ENCODE measurements around the gene DNAH14.
"Not testable (repeated sequence)": the region's sequence is repeated elsewhere in the genome, so short reads cannot be mapped to it uniquely, and the experiment has no call there.

DNAH14 gene

DNA sequence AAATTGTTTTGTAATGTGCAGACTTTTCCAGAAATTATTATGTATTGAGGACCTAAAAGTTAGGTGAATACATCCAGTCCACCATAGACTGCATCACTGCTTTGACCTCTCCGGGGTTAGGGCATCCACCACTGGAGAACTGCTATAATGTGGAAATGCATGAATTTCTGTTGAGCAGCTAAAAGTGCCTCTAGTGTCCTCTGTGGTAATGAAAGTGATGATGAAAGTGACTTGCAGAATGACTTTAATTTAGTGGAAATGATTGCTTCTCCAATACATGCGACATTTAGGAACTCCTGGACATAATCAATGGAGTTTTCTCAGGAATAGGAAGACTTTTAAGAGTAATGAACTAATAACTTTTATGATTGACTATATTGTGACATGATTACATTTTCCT is 327.6 kb downstream of the DNAH14 start:
- DNase-seq (ENCODE audit: low spot score) = no peak

GRCh38 chr1:225258811-225259210 is 329.3 kb downstream of the DNAH14 start:
- no peak for DNase-seq (ENCODE audit: low spot score)

GRCh38 chr1:225259542-225259941 is 330.1 kb downstream of the DNAH14 start:
- no peak for DNase-seq (ENCODE audit: low spot score)

GRCh38 chr1:225260319-225260718 is 330.8 kb downstream of the DNAH14 start:
- no peak for DNase-seq (ENCODE audit: low spot score)

DNA sequence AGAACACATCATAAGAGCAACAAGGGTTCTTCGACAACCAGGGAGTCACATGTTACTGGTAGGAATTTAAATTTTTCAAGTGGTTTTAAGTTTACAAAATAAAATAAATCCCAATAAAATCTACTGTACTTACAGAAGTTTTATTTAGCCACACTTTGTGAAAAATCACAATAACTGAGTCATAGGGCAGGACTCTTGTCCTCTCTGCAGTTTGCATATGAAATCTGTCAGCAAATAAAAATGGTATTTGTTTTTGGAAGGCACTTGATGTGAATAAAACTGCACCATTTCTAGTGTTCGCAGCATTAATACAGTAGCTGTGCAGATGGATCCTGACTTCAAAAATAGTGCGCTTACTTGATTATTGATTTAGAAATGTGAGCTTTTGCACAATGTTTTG is 348.0 kb downstream of the DNAH14 start:
- no peak for DNase-seq (ENCODE audit: low spot score)

GRCh38 chr1:225280563-225280962 is 351.1 kb downstream of the DNAH14 start:
- DNase-seq (ENCODE audit: low spot score) = no peak

- DNase-seq (ENCODE audit: low spot score) = no peak
These were observed 360.8 kb downstream of the DNAH14 start for GRCh38 chr1:225290244-225290643.

DNA sequence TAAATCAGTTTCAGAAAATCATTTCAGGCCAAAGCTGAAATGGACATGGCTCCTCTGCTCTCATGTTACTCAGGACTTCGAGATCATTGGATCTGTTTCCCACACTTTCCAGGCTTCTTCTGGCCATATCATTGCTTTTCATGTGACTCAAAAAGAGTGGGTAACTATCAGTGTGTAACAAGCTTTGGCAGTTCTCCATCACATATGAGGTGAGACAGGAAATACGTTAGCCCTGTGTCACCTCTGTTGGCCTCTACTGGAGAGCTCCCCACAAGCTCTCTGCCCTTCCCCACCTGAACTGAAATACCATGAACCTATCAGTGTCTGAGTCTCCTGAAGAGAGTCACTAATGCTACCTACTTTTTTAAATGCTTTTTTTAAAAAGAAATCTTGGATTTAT is 370.1 kb downstream of the DNAH14 start:
- DNase-seq (ENCODE audit: low spot score) = no peak

DNA sequence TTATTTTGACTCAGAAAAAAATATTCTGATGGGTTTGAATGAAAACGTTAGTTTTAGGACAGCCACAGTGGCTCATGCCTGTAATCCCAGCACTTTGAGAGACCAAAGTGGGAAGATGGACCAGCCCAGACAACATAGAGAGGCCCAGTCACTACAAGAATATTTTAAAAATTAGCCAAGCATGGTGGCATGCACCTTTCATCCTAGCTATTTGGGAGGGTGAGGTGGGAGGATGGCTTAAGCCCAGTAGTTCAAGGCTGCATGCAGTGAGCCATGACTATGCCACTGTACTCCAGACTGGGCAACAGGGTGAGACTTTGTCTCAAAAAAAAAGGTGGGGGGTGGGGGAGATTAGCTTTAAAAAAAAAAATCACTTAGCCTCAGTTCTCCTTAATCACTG is 370.9 kb downstream of the DNAH14 start:
- DNase-seq (ENCODE audit: low spot score) = no peak

DNA sequence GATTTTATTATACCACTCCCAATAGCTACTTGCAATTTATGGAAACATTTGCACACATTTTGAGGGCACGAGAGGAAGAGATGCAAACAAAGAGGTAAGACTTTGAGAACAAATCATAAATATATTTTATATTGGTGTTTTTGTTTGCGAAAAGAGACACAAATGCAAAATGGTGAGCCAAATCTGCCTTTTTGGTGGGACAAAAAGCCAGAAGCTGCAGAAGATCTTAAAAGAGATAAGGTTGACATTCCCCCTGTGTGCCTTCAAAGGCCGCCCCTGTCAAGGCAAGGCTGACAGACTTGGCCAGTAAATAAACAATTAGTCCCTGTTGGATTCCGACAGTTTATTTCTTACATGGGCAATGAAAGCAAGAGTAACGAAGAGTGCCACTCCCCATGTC is 375.5 kb downstream of the DNAH14 start:
- no peak for DNase-seq (ENCODE audit: low spot score)

GRCh38 chr1:225310544-225310943 is 381.1 kb downstream of the DNAH14 start:
- not testable (repeated sequence) for DNase-seq (ENCODE audit: low spot score)

GRCh38 chr1:225318706-225319575 is 389.5 kb downstream of the DNAH14 start:
- DNase-seq (ENCODE audit: low spot score) = peak; percentile 32

- DNase-seq (ENCODE audit: low spot score) = no peak
These were observed 390.4 kb downstream of the DNAH14 start for GRCh38 chr1:225319871-225320270.

- DNase-seq (ENCODE audit: low spot score) = no peak
These were observed 392.3 kb downstream of the DNAH14 start for GRCh38 chr1:225321784-225322183.

- no peak for DNase-seq (ENCODE audit: low spot score)
These were observed 399.6 kb downstream of the DNAH14 start for GRCh38 chr1:225329041-225329440.

GRCh38 chr1:225329996-225330395 is 400.5 kb downstream of the DNAH14 start:
- not testable (repeated sequence) for DNase-seq (ENCODE audit: low spot score)

GRCh38 chr1:225332686-225333085 is 403.2 kb downstream of the DNAH14 start:
- no peak for DNase-seq (ENCODE audit: low spot score)

DNA sequence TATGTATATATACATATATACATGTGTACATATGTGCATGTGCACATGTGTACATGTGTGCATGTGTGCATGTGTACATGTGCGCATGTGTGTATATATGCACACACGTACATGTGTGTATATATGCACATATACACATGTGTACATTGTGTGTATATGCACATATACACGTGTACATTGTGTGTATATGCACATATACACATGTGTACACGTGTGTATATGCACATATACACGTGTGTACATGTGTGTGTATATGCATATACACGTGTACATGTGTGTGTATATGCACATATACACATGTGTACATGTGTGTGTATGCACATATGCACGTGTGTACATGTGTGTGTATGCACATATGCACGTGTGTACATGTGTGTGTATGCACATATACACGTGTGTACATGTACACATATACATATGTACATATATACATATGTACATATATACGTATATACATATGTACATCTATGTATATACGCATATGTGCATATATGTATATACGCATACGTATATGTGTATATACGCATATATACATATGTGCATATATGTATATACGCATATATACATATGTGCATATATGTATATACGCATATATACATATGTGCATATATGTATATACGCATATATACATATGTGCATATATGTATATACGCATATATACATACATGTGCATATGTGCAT is 405.8 kb downstream of the DNAH14 start:
- DNase-seq (ENCODE audit: low spot score) = not testable (repeated sequence)

DNA sequence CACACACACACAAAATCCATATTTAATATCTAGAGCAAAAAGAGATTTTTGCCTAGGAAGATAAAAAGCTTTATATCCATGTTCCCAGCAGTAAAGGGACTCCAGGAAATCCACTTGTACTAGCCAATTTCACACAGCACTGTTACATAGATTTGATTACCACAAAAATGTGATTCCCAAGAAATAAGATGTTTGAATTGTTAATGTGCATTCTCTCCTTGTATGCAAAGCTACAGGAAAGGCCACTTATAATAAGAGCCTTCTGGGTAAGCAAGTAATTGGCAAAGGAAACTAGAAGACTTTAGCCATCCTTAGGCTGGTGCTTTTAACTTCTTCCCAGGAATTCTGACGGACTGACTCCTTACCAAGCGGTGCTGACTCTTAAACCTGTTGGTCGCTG is 409.1 kb downstream of the DNAH14 start:
- no peak for DNase-seq (ENCODE audit: low spot score)

- DNase-seq (ENCODE audit: low spot score) = no peak
These were observed 412.2 kb downstream of the DNAH14 start for GRCh38 chr1:225341642-225342041.

GRCh38 chr1:225342695-225343094 is 413.2 kb downstream of the DNAH14 start:
- no peak for DNase-seq (ENCODE audit: low spot score)

GRCh38 chr1:225343618-225344017 is 414.1 kb downstream of the DNAH14 start:
- no peak for DNase-seq (ENCODE audit: low spot score)

- DNase-seq (ENCODE audit: low spot score) = no peak
These were observed 417.7 kb downstream of the DNAH14 start for GRCh38 chr1:225347123-225347683.

All from HuH-7.5 (cell line).